ENCODE data around the gene ACTL6B.

DNA sequence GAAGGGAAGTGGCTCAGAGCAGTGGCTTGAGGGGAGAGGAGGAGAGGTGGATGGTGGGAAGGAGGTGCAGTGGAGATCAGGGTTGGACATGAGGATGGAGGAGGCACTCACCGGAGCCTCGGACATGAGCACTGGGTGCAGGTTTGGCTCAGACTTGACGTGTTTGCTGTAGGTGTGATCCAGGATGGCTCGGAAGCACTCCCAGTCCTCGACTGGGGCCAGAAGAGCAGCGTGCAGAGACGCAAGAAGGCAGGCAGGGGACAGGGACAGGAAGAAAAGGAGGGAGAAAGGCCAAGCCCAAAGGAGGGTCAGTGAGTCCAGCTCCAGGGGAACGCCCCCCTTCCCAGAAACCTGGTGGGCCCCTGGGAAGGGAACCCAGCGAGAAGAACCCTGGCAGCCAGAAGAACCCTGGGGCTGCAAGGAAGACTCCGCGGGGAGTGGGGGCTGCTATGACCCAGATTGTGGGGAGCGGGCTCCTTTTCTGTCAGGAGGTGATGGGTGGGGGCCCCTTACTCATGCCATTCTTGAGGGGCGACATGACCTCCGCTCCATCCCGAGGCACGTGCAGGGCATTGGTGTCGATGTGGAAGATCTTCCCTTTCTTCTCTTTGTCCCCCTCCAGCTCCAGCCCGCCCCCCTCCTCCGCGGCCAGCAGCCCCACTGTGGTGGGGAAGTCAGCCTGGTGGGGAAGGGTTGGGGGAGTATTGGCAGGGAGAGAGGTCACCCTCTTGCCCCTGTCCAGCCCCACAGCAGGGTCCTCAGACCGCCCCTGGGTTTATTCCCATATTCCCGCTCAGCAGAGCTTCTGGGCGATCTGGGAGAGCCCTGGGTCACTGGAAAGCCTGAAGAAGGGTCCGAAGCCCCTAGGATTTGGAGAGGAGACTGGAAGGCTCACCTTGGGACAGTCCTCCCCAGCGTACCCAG lies 1.1 kb downstream of the ACTL6B start:
- TF ChIP-seq EZH2 (IDR thresholded peaks at IDR 0.05; ENCODE audit: borderline replicate concordance) = no peak
- TF ChIP-seq, protein P1, sequence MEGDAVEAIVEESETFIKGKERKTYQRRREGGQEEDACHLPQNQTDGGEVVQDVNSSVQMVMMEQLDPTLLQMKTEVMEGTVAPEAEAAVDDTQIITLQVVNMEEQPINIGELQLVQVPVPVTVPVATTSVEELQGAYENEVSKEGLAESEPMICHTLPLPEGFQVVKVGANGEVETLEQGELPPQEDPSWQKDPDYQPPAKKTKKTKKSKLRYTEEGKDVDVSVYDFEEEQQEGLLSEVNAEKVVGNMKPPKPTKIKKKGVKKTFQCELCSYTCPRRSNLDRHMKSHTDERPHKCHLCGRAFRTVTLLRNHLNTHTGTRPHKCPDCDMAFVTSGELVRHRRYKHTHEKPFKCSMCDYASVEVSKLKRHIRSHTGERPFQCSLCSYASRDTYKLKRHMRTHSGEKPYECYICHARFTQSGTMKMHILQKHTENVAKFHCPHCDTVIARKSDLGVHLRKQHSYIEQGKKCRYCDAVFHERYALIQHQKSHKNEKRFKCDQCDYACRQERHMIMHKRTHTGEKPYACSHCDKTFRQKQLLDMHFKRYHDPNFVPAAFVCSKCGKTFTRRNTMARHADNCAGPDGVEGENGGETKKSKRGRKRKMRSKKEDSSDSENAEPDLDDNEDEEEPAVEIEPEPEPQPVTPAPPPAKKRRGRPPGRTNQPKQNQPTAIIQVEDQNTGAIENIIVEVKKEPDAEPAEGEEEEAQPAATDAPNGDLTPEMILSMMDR (IDR thresholded peaks at IDR 0.05; ENCODE audit: poor library complexity) = no peak

Data from hepatocyte (in vitro differentiated cells).